Adipocyte (in vitro differentiated cells): Measurements from ENCODE around the gene BBC3.
"Not testable (repeated sequence)": the region's sequence is repeated elsewhere in the genome, so short reads cannot be mapped to it uniquely, and the experiment has no call there.

Experiments
- DNase-seq: peaks from one replicate; pipeline ENCODE4 v3.0.0-alpha.2; 2015; ENCODE audit warnings: low read depth
- H3K27me3 ChIP-seq: replicated peaks from 2 replicates; pipeline ENCODE4 v1.7.0; 2013; ENCODE audit warnings: mild to moderate bottlenecking, low read length, moderate library complexity; ENCODE audit not compliant: control insufficient read depth, insufficient read depth
- H3K36me3 ChIP-seq: 2 replicates; pipeline ENCODE4 v1.7.0; 2013; ENCODE audit warnings: low read length, mild to moderate bottlenecking, moderate library complexity; ENCODE audit not compliant: control insufficient read depth, insufficient read depth, severe bottlenecking
- H3K4me1 ChIP-seq: 2 replicates; pipeline ENCODE4 v1.7.0; 2013; ENCODE audit warnings: mild to moderate bottlenecking, low read length, moderate library complexity; ENCODE audit not compliant: control insufficient read depth, insufficient read depth
- H3K4me3 ChIP-seq: 2 replicates; pipeline ENCODE4 v1.7.0; 2013; ENCODE audit warnings: mild to moderate bottlenecking, low read length, moderate library complexity
- H3K9ac ChIP-seq: 2 replicates; pipeline ENCODE4 v1.7.0; 2013; ENCODE audit warnings: mild to moderate bottlenecking, low read length, moderate library complexity
- H3K9me3 ChIP-seq: 2 replicates; pipeline ENCODE4 v1.7.0; 2013; ENCODE audit warnings: mild to moderate bottlenecking, low read length, moderate library complexity; ENCODE audit not compliant: control insufficient read depth

BBC3 gene, protein sequence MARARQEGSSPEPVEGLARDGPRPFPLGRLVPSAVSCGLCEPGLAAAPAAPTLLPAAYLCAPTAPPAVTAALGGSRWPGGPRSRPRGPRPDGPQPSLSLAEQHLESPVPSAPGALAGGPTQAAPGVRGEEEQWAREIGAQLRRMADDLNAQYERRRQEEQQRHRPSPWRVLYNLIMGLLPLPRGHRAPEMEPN

GRCh38 chr19:47230921-47231214 is at the start of gene BBC3:
Gene BBC3 (minus strand): TSS chr19:47231199. CDS start chr19:47228431, 2,768 bp downstream.
- Histone ChIP-seq H3K4me3 (peak within 1 kb of the TSS; percentile 91), H3K27me3 (no peaks in the 10 kb centered on the region), H3K36me3 (no peaks in the 10 kb centered on the region), H3K9me3 (no peaks in the 10 kb centered on the region), H3K9ac (peak within 1 kb of the TSS; percentile 93), H3K4me1 (peaks cover 34% of the 10 kb centered on the region)
- no peak for DNase-seq

DNA sequence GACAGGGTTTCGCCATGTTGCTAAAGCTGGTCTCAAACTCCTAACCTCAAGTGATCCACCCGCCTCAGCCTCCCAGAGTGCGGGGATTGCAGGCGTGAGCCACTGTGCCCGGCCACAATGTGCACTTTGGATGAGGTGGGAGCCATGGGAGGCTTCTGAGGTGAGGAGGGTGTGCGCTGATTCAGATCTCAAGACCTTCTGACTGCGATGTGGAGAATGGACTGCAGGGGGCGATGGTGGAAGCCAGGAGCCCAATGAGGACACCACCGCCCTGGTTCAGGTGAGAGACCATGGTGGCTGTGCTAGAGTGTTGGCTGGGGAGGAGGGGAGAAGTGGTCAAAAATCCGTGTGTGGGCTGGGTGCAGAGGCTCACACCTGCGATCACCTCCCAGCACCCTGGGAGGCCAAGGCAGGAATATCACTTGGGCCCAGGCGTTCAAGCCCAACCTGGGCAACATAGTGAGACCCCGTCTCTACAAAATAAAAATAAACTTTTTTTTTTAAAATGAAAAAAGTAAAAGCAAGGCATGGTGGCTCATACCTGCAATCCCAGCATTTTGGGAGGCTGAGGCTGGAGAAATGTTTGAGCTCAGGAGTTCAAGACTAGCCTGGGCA is 49.3 kb upstream of the BBC3 start:
- Histone ChIP-seq H3K27me3 (no peaks in the 10 kb centered on the region), H3K9ac (no peak overlapping the region), H3K4me3 (no peak overlapping the region), H3K9me3 (no peaks in the 10 kb centered on the region), H3K4me1 (peaks cover 27% of the 10 kb centered on the region), H3K36me3 (no peaks in the 10 kb centered on the region)
- peak; percentile 42 for DNase-seq

GRCh38 chr19:47276513-47276912 is 45.5 kb upstream of the BBC3 start:
- not testable (repeated sequence) for DNase-seq, H3K9me3 ChIP-seq, H3K36me3 ChIP-seq, H3K27me3 ChIP-seq
- Histone ChIP-seq H3K4me3 (peak overlapping the region; percentile 7), H3K4me1 (peaks cover 31% of the 10 kb centered on the region), H3K9ac (peak overlapping the region; percentile 83)

- Histone ChIP-seq H3K9ac (peak overlapping the region; percentile 83), H3K36me3 (peaks cover 5% of the 10 kb centered on the region), H3K9me3 (no peaks in the 10 kb centered on the region), H3K4me1 (peaks cover 31% of the 10 kb centered on the region), H3K4me3 (peak overlapping the region; percentile 79), H3K27me3 (no peaks in the 10 kb centered on the region)
- DNase-seq: no peak
Measured at GRCh38 chr19:47275791-47276461, 44.9 kb upstream of the BBC3 start.

DNA sequence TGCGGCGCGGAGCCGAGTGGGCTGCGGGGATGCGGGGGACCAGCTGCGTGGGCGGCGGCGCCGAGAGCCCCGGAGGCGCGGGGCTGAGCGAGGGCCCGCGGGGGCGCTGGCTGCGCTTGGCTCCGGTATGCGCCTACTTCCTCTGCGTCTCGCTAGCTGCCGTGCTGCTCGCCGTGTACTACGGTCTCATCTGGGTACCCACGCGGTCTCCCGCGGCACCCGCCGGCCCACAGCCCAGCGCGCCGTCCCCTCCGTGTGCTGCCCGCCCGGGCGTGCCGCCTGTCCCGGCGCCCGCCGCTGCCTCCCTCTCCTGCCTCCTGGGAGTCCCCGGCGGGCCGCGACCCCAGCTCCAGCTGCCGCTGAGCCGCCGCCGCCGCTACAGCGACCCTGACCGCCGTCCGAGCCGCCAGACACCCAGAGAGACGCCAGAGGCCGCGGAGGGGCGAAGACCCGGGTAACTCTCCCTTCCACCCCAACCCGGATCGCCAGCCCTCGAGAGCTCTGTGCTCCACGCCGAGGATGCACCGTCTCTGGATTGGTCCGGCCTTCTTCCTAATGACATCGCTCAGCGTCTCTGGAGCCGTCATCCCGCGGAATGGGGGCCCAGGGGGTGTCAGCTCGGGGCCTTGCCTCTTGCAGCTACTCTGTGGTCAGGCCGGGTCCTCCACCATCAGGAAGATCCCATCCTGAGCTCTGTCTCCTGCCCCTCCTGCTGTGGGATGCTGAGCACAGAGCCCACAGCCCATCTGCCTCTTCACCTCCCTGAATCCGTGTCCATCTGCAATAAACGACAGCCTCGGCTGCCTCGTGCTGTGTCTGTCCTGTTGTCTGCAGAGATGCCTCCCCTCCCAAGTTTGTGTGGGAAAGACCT is 44.1 kb upstream of the BBC3 start:
- no peak for DNase-seq
- H3K27me3 ChIP-seq: no peaks in the 10 kb centered on the region
- no peaks in the 10 kb centered on the region for H3K9me3 ChIP-seq
- H3K4me1 ChIP-seq: peaks cover 31% of the 10 kb centered on the region
- peak overlapping the region; percentile 83 for H3K9ac ChIP-seq
- H3K36me3 ChIP-seq: peaks cover 13% of the 10 kb centered on the region
- peak overlapping the region; percentile 79 for H3K4me3 ChIP-seq

GRCh38 chr19:47274071-47274890 is 43.3 kb upstream of the BBC3 start, which contains the start of gene INAFM1:
Gene INAFM1 (plus strand): TSS chr19:47274885. CDS start chr19:47274920, 35 bp downstream.
- Histone ChIP-seq H3K9me3 (no peaks in the 10 kb centered on the region), H3K4me3 (peak within 1 kb of the TSS; percentile 94), H3K4me1 (peaks cover 31% of the 10 kb centered on the region), H3K9ac (peak within 1 kb of the TSS; percentile 98), H3K27me3 (no peaks in the 10 kb centered on the region), H3K36me3 (peaks cover 13% of the 10 kb centered on the region)
- DNase-seq: peak; percentile 98

DNA sequence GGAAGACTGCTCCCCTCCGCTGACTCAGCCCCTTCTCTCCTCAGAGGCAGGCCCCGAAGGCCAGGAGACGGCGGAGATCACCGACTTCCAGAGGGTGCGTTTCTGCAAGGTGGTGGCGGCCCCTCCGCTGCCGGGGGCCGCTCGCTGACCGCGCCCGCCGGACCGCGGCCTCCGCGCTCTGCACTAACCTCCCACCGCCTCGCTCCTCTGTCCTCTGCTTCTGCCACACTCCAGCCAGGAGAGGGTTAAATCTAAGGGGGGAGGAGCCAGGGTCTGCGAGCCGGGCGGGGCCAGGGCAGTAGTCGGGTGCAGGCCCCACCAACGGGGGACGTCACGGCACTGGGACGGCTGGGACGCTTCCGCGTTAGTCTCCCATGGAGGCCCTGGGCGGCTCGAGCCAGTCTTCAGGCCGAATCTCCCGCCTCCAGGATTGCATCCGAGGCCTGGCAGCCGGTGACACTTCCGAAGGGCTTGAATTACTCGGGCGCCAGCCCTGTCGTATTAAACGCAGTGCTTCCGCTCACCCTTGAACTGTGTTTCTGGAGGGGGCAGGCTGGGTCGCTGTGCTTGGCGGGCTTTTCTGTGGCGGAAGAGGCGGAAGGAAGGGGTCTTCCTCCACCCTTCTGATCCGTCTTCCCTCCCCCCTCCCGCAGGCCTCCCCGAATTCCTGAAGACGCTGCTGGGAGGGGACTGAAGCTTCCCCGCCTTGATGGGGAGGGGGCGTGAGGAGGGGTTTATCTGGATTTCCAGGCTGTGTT is 42.5 kb upstream of the BBC3 start:
- H3K4me3 ChIP-seq: peak overlapping the region; percentile 94
- peaks cover 17% of the 10 kb centered on the region for H3K36me3 ChIP-seq
- no peaks in the 10 kb centered on the region for H3K27me3 ChIP-seq
- H3K9ac ChIP-seq: peak overlapping the region; percentile 98
- peaks cover 31% of the 10 kb centered on the region for H3K4me1 ChIP-seq
- peak; percentile 96 for DNase-seq
- H3K9me3 ChIP-seq: no peaks in the 10 kb centered on the region

- Histone ChIP-seq H3K4me1 (peaks cover 28% of the 10 kb centered on the region), H3K27me3 (no peaks in the 10 kb centered on the region), H3K9me3 (no peaks in the 10 kb centered on the region), H3K9ac (peak overlapping the region; percentile 98), H3K36me3 (peaks cover 20% of the 10 kb centered on the region), H3K4me3 (peak overlapping the region; percentile 94)
- DNase-seq: no peak
Measured at GRCh38 chr19:47272448-47273312, 41.7 kb upstream of the BBC3 start.

GRCh38 chr19:47271949-47272348 is 41.0 kb upstream of the BBC3 start:
- no peaks in the 10 kb centered on the region for H3K9me3 ChIP-seq
- H3K9ac ChIP-seq: no peak overlapping the region
- peaks cover 24% of the 10 kb centered on the region for H3K36me3 ChIP-seq
- no peak for DNase-seq
- no peak overlapping the region for H3K4me3 ChIP-seq
- peaks cover 25% of the 10 kb centered on the region for H3K4me1 ChIP-seq
- no peaks in the 10 kb centered on the region for H3K27me3 ChIP-seq
